IMR-90 (cell line): Measurements from ENCODE around the gene CEP128. TPM values are rescaled to one million over a fixed set of nuclear protein-coding genes. Genes with fewer than 3 reads are reported as not detected.

Experiments used
- ATAC-seq: fragments of 200-7000 bp; cut with Tn5 transposase; 2 replicates; pipeline ENCODE4 v1.9.1; 2020; ENCODE audit warnings: low read depth, mild to moderate bottlenecking, moderate library complexity
- BruUV-seq: library from RNA; stranded (reverse); fragments of 400-500 nt; replicated peaks from 2 replicates; lab custom pipeline; 2021; lab: Mats Ljungman, UMichigan
- CTCF ChIA-PET: fragments of 300-600 bp; formaldehyde crosslinking; extraction: SDS; loops from one replicate; lab custom pipeline; 2021; ENCODE audit warnings: antibody characterized with exemption; lab: Yijun Ruan, JAX
- POLR2A ChIA-PET: fragments of 300-600 bp; sonication (Branson Sonifier 250); formaldehyde crosslinking; loops from one replicate; lab custom pipeline; 2022; ENCODE audit warnings: antibody characterized with exemption; ENCODE audit not compliant: unreplicated experiment; lab: Charles Lee
- DNase-seq: peaks from one replicate; pipeline ENCODE4 v3.0.0; 2013
- H2AFZ ChIP-seq: replicated peaks from 2 replicates; pipeline ENCODE3; 2013; ENCODE audit warnings: low read length, mild to moderate bottlenecking; ENCODE audit not compliant: poor library complexity
- H2AK5ac ChIP-seq: 2 replicates; pipeline ENCODE4 v1.6.1; 2013; ENCODE audit warnings: low read depth, low read length, inconsistent platforms
- H2AK9ac ChIP-seq: replicated peaks from 2 replicates; pipeline ENCODE3; 2013; ENCODE audit warnings: mild to moderate bottlenecking, low read depth, low read length, moderate library complexity; ENCODE audit not compliant: poor library complexity
- H2BK120ac ChIP-seq: 2 replicates; pipeline ENCODE4 v1.6.1; 2013; ENCODE audit warnings: low read depth, low read length, inconsistent platforms
- H2BK15ac ChIP-seq: 3 replicates; pipeline ENCODE4 v1.6.1; 2013; ENCODE audit warnings: low read depth, low read length, inconsistent platforms
- H2BK20ac ChIP-seq: 2 replicates; pipeline ENCODE4 v1.6.1; 2013; ENCODE audit warnings: low read depth, mild to moderate bottlenecking, inconsistent platforms, low read length, moderate library complexity
- H2BK5ac ChIP-seq: 2 replicates; pipeline ENCODE4 v1.6.1; 2013; ENCODE audit warnings: mild to moderate bottlenecking, low read depth, low read length, inconsistent platforms; ENCODE audit not compliant: poor library complexity, severe bottlenecking
- H3K14ac ChIP-seq: replicated peaks from 2 replicates; pipeline ENCODE4 v1.6.1; 2013; ENCODE audit warnings: low read depth, low read length, inconsistent platforms
- H3K18ac ChIP-seq: 2 replicates; pipeline ENCODE4 v1.6.1; 2013; ENCODE audit warnings: low read depth, low read length, control low read depth
- H3K23ac ChIP-seq: 2 replicates; pipeline ENCODE4 v1.6.1; 2013; ENCODE audit warnings: low read depth, low read length, inconsistent platforms
- H3K27ac ChIP-seq: 2 replicates; pipeline ENCODE4 v1.5.1; 2013; ENCODE audit warnings: mild to moderate bottlenecking, control low read depth, low read length; ENCODE audit not compliant: insufficient read depth
- H3K27me3 ChIP-seq: 2 replicates; pipeline ENCODE4 v1.6.1; 2013; ENCODE audit warnings: low read length; ENCODE audit not compliant: control insufficient read depth, insufficient read depth
- H3K36me3 ChIP-seq: 2 replicates; pipeline ENCODE4 v1.6.1; 2013; ENCODE audit warnings: low read length, mixed read lengths; ENCODE audit not compliant: control insufficient read depth, insufficient read depth
- H3K4ac ChIP-seq: 2 replicates; pipeline ENCODE4 v1.6.1; 2013; ENCODE audit warnings: low read depth, low read length, inconsistent platforms
- H3K4me1 ChIP-seq: 2 replicates; pipeline ENCODE4 v1.6.1; 2013; ENCODE audit warnings: low read length, mixed read lengths; ENCODE audit not compliant: control insufficient read depth, insufficient read depth
- H3K4me2 ChIP-seq: 2 replicates; pipeline ENCODE4 v1.6.1; 2013; ENCODE audit warnings: low read depth, mild to moderate bottlenecking, control low read depth, low read length, moderate library complexity
- H3K4me3 ChIP-seq: 2 replicates; pipeline ENCODE4 v1.5.1; 2013; ENCODE audit warnings: low read depth, mild to moderate bottlenecking, control low read depth, low read length, moderate library complexity; ENCODE audit not compliant: insufficient read depth
- H3K56ac ChIP-seq: 2 replicates; pipeline ENCODE4 v1.6.1; 2013; ENCODE audit warnings: low read length, inconsistent platforms; ENCODE audit not compliant: insufficient read depth; ENCODE audit errors: extremely low read depth
- H3K79me1 ChIP-seq, 2 experiments: 2 replicates each; pipeline ENCODE4 v1.6.1; 2013; ENCODE audit warnings: low read length in 2 of 2, inconsistent platforms in 1 of 2, low read depth in 1 of 2
- H3K9ac ChIP-seq: 2 replicates; pipeline ENCODE4 v1.6.1; 2013; ENCODE audit warnings: low read depth, low read length, control low read depth
- H3K9me1 ChIP-seq: 2 replicates; pipeline ENCODE4 v1.6.1; 2013; ENCODE audit warnings: low read length, inconsistent platforms; ENCODE audit not compliant: insufficient read depth
- H3K9me3 ChIP-seq: 2 replicates; pipeline ENCODE4 v1.6.1; 2013; ENCODE audit warnings: low read length; ENCODE audit not compliant: control insufficient read depth, insufficient read depth
- H4K20me1 ChIP-seq: 2 replicates; pipeline ENCODE4 v1.6.1; 2013; ENCODE audit warnings: low read length, inconsistent platforms; ENCODE audit not compliant: insufficient read depth
- H4K5ac ChIP-seq: 2 replicates; pipeline ENCODE4 v1.6.1; 2013; ENCODE audit warnings: mild to moderate bottlenecking, low read depth, low read length, control low read depth
- H4K8ac ChIP-seq, 2 experiments: 2 replicates each; pipeline ENCODE4 v1.6.1; 2013; ENCODE audit warnings: low read depth in 2 of 2, low read length in 2 of 2, control low read depth in 1 of 2, inconsistent platforms in 1 of 2
- H4K91ac ChIP-seq: 2 replicates; pipeline ENCODE4 v1.6.1; 2013; ENCODE audit warnings: low read depth, low read length, inconsistent platforms; ENCODE audit not compliant: insufficient read depth
- BHLHE40 ChIP-seq: fragments of 150-350 bp; IDR thresholded peaks from 2 replicates; pipeline ENCODE4 v1.6.1; 2016; ENCODE audit warnings: mild to moderate bottlenecking, low read depth, low read length
- CEBPB ChIP-seq: IDR thresholded peaks from 2 replicates; pipeline ENCODE4 v1.6.1; 2012; ENCODE audit warnings: low read depth, low read length, improper control_type of control experiment
- FOS ChIP-seq: fragments of 150-350 bp; IDR thresholded peaks from 2 replicates; pipeline ENCODE4 v1.6.1; 2016; ENCODE audit warnings: low read depth, low read length
- MXI1 ChIP-seq: IDR thresholded peaks from 2 replicates; pipeline ENCODE4 v1.6.1; 2012; ENCODE audit warnings: low read depth, mild to moderate bottlenecking, low read length, moderate library complexity, borderline replicate concordance
- RCOR1 ChIP-seq: IDR thresholded peaks from 2 replicates; pipeline ENCODE4 v1.6.1; 2012; ENCODE audit warnings: mild to moderate bottlenecking, low read length, improper control_type of control experiment; ENCODE audit not compliant: insufficient replicate concordance
- WGBS, 2 experiments: methylation state at CpG; one replicate each; pipeline versions ENCODE4 v1.1.5 to v1.1.7; 2013; ENCODE audit warnings: missing lambda C conversion rate in 2 of 2; ENCODE audit not compliant: insufficient read length in 1 of 2; ENCODE audit errors: extremely low coverage in 2 of 2; 5-methylcytosine and 5-hydroxymethylcytosine counted together
- dilution Hi-C: fragments of 300-500 bp; cut with HindIII; formaldehyde crosslinking; loops from one replicate; pipeline ENCODE4 v1.14.3; 2018; ENCODE audit warnings: low sequenced_read_pairs; ENCODE audit not compliant: unreplicated experiment
- in situ Hi-C: fragments of 300-500 bp; cut with MboI; formaldehyde crosslinking; loops from 3 replicates; pipeline ENCODE4 v1.14.3; 2019; ENCODE audit warnings: low sequenced_read_pairs, inconsistent platforms, mixed read lengths
- intact Hi-C: fragments of 100-400 bp; cut with micrococcal nuclease; formaldehyde crosslinking; loops from 2 replicates; pipeline ENCODE4 v1.10.0; 2022
- polyA plus RNA-seq, 3 experiments: library from polyadenylated mRNA; depleted of rRNA; stranded (reverse); fragments of >200 nt; gene quantifications; 2 replicates each; pipeline ENCODE4 v1.2.3, GENCODE V29; 2012; ENCODE audit warnings: low replicate concordance in 1 of 3
- total RNA-seq: library from RNA; depleted of rRNA; stranded (reverse); fragments of >200 nt; gene quantifications from 2 replicates; pipeline ENCODE4 v1.2.3, GENCODE V29; 2012

The CEP128 gene
- total and polyA plus RNA-seq, 2 of the 4 experiments (the other 2 are of a cell fraction): 1.9 to 5.7 TPM

GRCh38 chr14:80930836-80931389 is 10.6 kb downstream of the CEP128 start:
- 0 out of 2 replicates have a peak overlapping the region, but pooled peaks have one; percentile 43 for H3K23ac ChIP-seq
- H2AK9ac ChIP-seq: no peak overlapping the region
- H3K9ac ChIP-seq: no peak overlapping the region
- no TSS peak for BruUV-seq
- H4K8ac ChIP-seq: peak overlapping the region in 1 of 2 experiments; percentile 10; a peak in 2 of 4 replicates
- WGBS, 2 experiments: 100% methylated on average over 1 of the region's 8 CpGs; no CpG with 5 or more reads in 1 of the 2 experiments
- no peak overlapping the region for H4K5ac ChIP-seq
- ATAC-seq (peak; percentile 70), DNase-seq (peak; percentile 96)
- peaks cover 24% of the 10 kb centered on the region for H3K9me1 ChIP-seq
- no peaks in the 10 kb centered on the region for H4K20me1 ChIP-seq
- H3K79me1 ChIP-seq: peaks cover 24 to 65% of the 10 kb centered on the region in 2 experiments
- no peak overlapping the region for H2AFZ ChIP-seq
- ChIA-PET CTCF (interaction anchor here (0.7 kb wide), 1 partner anchor 13 kb away, joined by 3 read pairs; no protein-coding TSS in a partner anchor), POLR2A (interaction anchor here (0.8 kb wide), 1 partner anchor 290 kb away, joined by 3 read pairs; no protein-coding TSS in a partner anchor)
- H2BK15ac ChIP-seq: no peak overlapping the region
- no peaks in the 10 kb centered on the region for H3K27me3 ChIP-seq
- in situ Hi-C loops: no loop called here
- dilution Hi-C loops: no loop called here
- H2AK5ac ChIP-seq: no peak overlapping the region; the same call in 1 of the 2 replicates
- peak overlapping the region; percentile 54; the same call in 1 of the 2 replicates for H2BK20ac ChIP-seq
- H4K91ac ChIP-seq: no peak overlapping the region
- intact Hi-C loops: no loop called here
- peak overlapping the region; percentile 72; the same call in 1 of the 2 replicates for H3K4me2 ChIP-seq
- H2BK120ac ChIP-seq: peak overlapping the region; percentile 47; the same call in 1 of the 2 replicates
- H3K4ac ChIP-seq: peak overlapping the region; percentile 44; the same call in 1 of the 2 replicates
- no peaks in the 10 kb centered on the region for H3K36me3 ChIP-seq
- H3K9me3 ChIP-seq: no peaks in the 10 kb centered on the region
- no peak overlapping the region for H3K56ac ChIP-seq
- no peak overlapping the region for H3K27ac ChIP-seq
- no peak overlapping the region for H3K18ac ChIP-seq
- no peak overlapping the region for H3K14ac ChIP-seq
- TF ChIP-seq BHLHE40 (peak; percentile 66), MXI1 (no peak), CEBPB (peak; percentile 80), FOS (peak; percentile 65), RCOR1 (no peak)
- H3K4me1 ChIP-seq: peaks cover 12% of the 10 kb centered on the region
- peak overlapping the region; percentile 57 for H2BK5ac ChIP-seq
- H3K4me3 ChIP-seq: no peak overlapping the region; the same call in 1 of the 2 replicates
